HUDEP-2 (cell line): ENCODE results near the gene C2CD4C.
"Not testable (repeated sequence)": the region's sequence is repeated elsewhere in the genome, so short reads cannot be mapped to it uniquely, and the experiment has no call there.

ENCODE experiments used
- DNase-seq, 76 experiments: peaks; one replicate each; lab custom pipeline; 2025; ENCODE audit not compliant: unreplicated experiment in 76 of 76; lab: John Stamatoyannopoulos, UW

Gene C2CD4C

GRCh38 chr19:369256-369655 is 39.7 kb downstream of the C2CD4C start:
- no peak for DNase-seq

- no peak for DNase-seq
These were observed 40.3 kb downstream of the C2CD4C start for GRCh38 chr19:368630-369024.

GRCh38 chr19:367963-368629 is 40.9 kb downstream of the C2CD4C start:
- DNase-seq = no peak

GRCh38 chr19:367561-367960 is 41.4 kb downstream of the C2CD4C start:
- DNase-seq = no peak

DNA sequence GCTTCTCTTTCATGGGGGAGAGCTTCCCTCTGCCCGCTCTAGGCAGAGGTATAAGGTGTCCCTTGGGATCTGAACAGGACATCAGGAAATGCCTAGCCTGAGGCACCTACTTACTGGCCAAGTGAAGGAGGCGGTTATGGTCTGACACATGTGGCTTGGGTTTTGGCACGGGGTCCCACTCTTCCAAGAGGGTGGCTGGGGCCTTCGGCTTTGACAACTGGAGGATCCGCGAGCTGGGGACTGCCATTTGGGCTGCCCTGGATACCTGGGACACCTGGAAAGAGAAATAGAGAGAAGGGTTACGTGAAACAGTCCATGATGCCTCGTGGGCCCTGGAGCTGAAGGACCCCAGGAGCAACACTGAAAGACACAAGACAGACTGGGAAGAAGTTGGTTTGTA is 42.0 kb downstream of the C2CD4C start:
- no peak for DNase-seq

DNA sequence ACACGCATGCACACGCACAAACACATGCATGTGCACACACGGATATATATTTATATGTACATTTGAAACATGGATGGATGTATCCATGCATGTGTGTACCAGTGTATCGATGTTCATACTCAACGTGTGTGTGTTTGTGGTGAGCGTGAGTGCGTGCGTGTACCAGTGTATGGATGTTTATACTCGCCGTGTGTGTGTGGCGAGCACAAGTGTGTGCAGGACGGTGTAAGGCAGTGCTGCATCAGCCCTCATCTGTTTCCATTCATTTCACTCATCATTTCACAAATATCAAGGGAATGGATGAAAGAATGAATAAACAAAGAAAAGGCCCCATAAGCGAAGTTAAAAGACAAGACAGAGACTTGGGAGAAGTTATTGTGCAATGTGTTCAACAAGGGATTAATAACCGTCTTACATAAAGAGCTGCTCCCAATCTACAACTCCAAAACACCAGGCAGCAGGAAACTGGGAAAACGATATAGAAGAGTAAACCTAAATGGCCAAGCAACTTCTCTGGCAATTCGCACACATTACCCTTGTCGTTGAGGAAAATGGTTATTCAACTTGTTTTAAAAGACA is 42.7 kb downstream of the C2CD4C start:
- no peak for DNase-seq

DNA sequence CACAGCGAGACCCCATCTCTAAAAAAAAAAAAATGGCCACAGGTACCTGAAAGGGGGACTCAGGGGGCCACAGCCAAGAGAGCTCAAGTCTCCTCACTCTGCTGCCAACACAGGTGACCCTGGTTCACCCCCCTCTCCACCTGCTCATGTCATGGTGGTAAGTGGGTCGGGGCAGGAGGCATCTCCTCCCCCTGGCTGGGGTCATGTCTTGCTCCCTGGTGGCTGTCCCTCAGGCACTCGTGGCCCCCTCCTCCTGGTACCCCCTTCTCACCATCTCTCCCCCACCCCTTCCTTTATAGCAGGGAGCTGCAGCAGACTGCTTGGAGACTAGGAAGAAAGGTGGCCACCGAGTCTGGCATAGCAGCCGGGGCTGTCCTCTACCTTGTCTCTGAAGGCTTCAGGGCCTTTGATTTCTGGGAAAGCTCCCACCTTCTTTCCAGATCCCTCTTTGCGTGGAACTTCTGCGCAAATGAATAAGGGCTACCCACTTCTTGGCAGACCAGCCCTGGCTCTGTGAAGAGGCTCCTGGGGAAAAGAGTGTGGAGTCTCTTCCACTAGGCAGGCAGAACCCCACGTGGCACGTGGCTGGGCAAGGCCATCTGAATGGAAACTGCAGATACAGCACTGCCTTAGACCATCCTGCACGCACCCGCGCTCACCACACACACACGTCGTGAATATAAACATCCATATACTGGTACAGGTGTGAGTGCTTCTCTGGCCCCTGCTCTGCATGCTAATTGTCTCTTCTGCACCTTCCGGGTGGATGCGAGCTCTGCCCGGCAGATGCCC is 44.3 kb downstream of the C2CD4C start:
- DNase-seq = no peak

- DNase-seq = no peak
These were observed 46.3 kb downstream of the C2CD4C start for GRCh38 chr19:362683-363082.

- DNase-seq = no peak
These were observed 46.8 kb downstream of the C2CD4C start for GRCh38 chr19:362154-362553.

GRCh38 chr19:359653-359925 is 49.4 kb downstream of the C2CD4C start:
- DNase-seq = no peak

DNA sequence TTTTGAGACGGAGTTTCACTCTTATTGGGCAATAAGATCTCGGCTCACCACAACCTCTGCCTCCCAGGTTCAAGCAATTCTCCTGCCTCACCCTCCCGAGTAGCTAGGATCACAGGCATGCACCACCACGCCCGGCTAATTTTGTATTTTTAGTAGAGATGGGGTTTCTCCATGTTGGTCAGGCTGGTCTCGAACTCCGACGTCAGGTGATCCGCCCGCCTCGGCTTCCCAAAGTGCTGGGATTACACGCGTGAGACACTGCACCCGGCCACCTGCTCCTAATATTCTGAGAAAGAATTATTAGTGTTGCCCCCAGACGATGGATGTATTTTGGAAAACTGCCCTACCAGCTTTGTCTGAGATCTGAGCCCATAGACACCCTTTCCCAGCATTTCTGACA is 53.4 kb downstream of the C2CD4C start:
- DNase-seq = not testable (repeated sequence)
